Brain pericyte (primary cell): ENCODE results near the gene LINGO1.

ENCODE experiments used
- DNase-seq: peaks from one replicate; pipeline ENCODE4 v3.0.0-alpha.2; 2012; ENCODE audit warnings: low read depth, low spot score

The LINGO1 gene

DNA sequence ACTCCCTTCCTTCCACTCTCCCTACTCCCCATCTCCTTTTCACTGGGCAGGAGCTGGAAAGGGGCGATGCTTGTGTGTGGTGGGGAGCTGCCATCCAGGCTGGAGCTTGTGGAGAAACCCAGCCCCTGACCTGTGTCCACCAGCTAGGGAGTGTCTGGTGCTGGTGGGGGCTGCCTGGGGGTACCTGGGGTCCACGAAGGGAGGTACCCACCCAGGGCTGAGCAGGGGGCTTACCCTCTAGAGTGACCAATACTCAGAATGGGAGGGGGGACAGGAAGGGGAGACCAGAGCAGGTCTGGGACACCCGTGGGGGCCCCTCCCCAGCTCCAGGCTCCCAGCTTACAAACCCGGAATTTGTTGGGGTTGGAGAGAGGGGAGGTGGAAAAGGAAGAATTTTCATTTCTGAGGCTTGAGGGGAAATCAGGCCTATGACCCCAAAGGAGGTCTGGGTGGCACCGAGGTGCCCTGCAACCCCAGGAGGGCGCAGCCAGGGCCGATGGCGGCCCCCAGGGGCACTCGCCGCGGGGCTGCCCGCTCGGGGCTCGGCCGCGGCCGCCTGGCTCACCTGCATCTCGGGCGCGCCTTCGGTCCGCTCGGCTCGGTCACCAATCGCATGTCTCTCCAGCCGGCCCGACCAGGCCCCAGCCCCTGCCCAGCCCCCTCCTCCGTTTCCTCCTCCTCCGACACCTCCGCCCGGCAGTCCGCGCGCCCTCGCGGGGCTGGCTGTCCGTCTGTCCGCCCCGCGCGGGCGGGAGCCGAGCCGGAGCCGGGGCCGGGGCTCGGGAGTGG lies 773 bp downstream of the LINGO1 start:
- DNase-seq: no peak

DNA sequence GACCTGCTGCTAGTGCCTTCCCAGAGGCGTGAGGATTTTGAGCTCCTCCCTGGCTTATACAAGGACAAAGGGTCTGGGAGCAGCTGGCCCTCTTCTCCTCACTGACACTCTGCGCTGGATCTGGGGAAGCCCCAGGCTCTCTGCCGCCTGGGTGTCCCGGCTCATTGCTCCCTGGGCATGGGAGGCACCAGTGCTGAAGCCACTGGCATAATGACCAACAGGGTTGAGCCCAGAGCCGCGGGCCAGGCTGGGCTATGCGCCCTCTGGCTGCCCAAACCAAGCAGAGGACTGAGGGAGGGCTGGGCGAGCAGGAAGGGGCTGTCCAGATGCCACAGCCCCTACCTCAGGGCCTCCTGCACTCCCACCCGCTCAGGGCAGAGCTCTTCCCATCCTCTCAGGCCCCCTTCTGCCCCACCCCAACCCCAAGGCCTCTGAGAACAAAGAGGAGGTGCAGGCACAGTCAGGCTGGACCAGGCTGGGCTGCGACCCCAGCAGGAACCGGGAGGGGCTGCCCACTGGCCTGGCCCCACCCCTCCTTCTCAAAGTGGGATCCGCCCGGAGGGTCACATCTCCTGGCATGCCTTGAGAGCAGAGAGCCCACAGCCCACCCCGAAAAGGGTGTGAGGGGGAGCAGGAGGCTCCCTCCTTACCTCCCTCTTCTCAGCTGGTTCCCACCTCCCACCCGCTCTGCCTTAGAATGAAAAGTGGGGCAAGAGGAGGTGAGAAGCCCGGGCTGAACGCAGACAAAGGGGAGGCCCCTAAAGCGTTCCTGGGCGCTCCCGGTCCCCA lies 1.6 kb downstream of the LINGO1 start:
- no peak for DNase-seq

DNA sequence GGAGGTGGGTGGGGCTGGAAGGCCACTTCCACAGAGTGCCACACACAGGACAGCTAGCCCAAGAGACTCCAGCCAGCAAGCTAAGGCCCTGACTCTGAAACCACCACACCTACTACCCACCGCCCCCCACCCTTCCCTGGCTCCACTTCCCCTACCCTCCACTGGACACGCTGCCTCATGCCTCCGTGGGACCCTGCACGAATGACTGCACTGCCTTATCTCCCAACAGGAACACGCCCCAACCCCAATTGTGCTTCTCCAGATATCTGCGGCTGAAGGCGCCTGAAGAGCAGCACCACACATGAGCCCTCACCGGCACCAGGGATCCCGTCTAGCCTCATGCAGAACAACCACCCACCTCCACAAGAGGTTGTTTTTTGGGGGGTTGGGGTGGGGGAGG lies 2.7 kb downstream of the LINGO1 start:
- no peak for DNase-seq

DNA sequence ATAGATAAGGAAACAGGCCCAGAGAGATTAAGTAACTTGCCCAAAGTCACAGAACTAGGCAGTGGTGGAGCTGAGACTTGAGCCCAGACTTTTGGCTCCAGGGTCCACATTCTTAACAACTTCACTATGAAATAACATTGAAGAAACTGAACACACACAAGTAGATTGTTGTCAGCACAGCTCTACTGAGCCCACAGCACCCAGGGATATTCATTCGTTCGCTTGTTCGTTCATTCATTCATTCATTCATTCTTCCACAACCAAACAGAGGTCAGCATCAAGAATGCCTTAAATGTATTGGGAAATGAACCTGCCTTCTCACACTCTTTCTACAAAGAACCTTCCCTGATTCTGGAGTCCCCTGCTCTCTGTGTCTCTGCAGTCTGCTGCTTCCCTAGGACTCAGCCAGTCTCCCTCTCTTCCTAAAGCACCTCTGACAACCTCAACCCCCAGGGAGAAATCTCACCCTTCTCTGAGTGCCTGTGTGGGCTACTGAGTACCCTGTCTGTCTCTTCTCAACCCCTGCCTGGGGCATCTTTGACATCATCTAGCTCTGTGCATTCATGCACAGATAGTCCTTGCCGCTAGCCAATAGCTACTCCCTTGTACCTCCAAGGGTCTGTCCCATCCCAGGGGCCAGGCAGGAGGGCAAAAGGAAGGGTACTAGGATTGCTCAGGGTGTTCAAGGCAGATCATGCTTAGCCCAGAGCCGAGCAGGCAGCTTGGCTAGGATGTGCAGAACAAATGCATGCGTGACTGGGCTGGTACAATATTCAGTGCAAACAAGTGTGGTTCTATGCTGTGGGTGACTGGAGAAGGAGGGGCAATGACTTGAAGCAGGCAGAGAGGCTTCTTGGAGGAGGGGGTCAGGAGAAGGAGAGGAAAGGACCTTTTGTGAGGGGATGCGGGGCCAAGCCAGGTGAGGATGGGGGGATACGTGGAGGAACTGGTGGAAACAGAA lies 3.4 kb downstream of the LINGO1 start:
- DNase-seq: no peak

DNA sequence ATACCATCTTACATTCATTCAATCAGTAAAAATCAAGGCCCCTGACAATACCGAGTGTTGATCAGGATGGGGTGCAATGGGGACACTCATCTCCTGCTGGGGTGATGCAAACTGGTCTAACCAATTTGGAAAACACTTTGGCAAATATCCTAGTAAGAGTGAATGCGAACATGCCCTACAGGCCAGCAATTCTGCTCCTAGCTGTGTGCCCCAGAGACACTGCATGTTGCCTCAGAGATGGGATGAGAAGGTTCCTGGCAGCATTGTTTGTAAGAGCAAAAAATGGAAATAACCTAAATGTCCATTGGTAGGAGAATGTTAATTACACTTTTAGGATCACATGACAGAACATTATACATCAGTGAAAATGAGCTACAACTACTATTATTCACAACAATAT lies 4.7 kb downstream of the LINGO1 start:
- no peak for DNase-seq

DNA sequence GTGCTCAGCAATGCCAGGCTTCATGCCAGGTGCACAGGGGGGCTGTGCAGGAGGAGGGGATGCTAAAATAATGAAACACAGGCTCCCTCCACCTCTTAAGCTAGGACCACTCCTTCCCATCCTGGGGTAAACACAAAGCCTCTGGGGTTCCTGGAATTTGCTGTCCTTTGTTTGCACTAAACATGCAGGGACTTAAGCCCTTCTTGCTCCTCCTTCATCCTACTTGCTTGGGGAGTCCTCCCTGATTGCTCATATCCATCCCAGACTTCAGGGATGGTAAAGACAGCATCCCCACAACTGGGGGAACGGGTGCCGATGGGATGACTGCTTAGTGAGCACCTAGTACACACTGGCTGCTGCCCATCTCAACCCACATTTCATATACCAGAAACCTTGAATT lies 5.1 kb downstream of the LINGO1 start:
- no peak for DNase-seq

DNA sequence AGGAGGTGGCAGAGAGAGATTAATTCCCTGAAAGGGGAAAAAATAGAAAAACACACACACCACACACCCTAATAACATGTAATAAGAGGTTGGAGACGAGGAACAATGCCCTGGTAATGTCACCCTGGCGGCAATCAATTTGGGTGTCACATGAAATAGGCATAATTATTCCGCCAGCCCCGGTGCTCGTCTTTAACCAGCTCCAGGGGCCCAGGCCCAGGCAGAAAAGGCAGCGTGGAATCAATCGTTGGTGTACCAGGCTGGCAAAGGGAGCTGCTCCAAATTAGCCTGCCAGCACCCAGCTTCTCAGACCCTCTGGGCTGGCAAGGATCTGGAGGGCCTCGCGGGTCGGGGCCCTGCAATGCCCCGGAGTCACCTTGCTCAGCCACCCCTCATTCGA lies 5.6 kb downstream of the LINGO1 start:
- DNase-seq: no peak

DNA sequence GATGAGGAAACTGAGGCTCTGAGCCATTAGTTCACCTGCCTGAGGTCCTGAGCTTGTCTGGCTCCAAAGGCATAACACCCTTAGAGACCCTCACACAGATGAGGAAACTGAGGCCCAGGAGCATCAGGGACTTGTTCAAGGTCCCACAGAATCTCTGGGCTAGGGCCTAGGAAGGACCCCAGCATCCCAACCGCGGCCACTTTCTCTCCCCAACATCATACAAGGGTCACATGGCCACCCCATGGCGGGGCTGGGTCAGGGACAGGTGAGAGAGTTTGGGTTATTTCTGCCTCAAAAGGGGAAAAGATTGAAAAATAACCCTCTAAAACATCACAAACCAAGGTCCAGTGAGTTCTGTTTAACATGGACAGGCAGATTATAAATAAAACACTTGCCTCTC lies 6.7 kb downstream of the LINGO1 start:
- DNase-seq: no peak

DNA sequence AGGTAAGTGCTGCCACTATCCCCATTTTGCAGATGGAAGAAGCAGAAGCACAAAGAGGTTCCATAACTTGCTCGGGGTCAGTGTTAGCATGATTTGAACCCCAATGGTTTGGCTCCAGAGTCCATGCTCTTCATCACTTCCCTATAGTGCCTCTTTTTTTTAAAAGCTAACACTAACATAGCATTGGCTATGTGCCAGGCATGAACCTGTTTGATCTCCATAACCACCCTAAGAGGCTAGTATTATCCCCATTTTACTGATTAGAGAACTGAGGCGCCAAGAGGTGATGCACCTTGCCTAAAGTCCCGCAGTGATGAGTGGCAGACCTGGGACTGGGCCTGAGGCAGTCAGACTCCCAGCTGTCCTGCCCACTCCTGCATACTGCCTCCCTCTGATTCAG lies 7.3 kb downstream of the LINGO1 start:
- DNase-seq: no peak

DNA sequence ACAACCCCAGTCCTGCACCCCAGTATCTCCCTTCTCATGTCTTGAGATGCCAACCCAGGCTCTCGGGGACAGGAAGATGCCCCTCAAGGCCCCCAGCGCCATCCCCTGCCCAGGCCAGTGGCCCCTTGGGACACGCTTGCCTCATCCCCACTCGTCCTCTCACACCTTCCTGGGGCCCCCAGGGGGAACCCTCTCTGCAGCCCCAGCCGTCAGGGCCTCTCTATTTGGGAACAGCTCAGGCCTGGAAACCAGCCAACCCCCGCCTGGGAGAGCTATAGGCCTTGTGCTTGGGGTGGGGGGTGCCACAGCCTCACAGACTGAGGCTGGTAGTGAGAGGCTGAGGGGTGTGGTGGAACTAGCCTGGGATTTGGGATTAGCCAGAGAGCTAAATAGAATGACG lies 7.8 kb downstream of the LINGO1 start:
- DNase-seq: no peak

DNA sequence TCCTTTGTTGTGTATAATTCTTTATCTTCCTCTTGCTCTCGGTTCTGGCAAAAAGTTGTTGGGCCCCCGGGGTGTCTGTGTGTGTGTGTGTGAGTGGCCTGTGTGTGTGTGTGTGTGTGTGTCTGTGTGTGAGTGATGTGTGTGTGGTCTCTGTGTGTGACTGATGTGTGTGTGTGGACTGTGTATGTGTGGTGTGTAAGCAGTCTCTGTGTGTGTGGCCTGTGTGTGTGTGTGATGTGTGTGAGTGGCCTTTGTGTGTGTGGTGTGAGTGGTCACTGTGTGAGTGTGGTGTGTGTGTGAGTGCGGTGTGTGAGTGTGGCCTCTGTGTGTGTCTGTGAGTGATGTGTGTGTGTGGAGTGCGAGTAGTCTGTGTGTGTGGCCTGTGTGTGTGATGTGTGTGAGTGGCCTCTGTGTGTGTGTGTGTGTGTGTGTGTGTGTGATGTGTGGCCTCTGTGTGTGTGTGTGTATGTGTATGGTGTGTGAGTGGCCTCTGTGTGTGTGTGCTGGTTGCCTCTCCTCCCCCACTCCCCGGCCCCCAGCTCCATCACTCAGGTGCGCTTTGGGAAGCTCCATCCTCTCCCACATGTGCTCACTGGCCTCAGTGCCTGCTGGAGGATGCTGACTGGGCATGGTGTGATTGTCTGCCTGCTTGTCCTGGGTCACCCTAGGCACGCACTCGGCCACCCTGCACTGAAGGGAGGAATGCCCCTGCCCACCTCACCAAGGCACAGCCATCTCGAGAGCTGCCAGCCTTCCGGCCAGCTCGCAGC lies 8.8 kb downstream of the LINGO1 start:
- no peak for DNase-seq

DNA sequence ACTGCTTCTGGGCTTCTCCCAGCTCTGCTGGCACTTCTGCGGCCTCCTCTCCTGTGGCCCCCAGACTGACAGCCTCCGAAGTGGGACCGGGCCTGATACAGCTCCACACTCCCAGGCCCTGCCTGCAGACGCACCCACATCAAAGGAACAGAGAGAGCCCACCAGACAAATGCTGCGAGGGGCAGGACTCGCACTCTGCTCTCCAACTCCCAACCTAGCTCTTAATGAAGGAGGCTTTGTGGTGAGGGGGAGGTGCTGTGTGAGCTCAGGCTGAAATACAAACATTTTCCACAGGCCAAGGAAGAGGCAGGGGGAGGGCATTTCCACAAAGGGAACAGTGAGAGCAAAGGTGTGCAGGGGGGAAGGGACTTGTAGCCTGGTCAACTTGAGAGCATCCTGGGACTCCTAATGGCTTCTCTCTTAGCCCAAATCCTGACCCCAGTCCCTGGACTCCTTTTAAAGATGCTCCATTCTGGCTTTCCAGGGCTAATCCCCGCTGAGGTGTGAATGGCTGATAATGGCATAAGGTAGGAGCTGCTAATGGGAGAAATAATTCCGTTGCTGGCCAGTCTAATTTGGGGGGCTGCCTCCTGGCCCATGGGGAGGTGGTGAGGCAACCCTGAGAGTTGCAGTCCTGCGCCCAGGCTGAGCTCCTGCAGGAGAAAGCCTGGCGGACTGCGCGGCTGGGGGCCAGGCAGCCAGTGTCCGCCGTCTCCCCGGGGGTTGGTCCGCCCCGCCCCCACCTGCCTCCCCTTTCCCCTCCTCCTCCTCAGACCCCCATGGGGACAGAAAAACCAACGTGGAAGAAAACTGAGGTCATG lies 9.6 kb downstream of the LINGO1 start:
- DNase-seq: no peak

DNA sequence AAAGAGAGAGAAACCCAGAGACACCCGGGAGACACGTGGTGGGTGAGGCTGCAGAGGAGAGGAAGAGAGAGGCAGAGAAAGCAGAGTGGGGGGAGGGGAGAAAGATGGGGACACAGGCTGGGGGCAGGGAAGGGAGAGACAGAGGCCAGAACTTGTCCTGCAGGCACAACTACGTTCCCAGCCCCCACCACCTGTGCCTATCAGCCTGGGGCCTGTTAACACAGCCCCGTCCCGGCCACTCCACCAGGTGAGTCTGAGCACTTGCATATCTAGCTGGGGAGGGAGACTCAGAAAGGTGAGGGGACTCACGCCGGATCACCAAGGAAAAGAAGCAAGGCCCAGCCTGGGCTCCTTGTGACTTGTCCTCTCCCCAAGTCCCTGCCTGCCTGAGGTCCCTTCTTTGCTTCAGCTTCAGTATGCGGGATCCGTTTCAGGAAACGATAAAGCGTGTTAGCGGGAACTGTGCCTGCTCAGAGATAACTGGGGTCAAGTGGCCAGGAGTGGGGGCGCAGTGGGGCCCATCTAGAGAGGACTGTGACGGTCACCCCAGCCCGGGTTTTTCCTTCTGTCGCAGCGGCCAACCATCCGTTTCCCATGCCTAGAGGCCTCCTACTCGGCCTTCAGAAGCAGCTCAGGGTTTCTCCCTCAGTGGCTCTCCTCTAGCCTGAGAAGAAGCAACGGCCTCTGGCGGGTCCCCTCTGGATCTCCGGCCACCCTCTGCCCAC lies 10.3 kb downstream of the LINGO1 start:
- no peak for DNase-seq

DNA sequence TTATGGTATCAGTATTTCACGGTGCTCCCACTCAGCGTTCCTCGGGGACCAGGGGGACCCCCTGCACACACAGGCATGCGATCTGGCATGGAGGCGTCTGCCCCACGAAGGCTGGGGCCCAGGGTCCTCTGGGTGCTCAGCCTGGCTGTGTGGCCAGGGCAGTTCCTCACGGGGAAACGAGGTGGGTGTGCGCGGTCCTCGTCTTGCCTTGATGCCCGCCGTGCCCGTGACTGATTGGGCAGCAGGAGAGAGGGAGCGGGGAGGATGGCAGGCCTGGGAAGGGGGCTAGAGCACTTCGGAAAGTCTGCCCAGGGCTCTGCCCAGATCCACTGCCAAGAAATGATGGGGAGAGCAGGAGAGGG lies 10.9 kb downstream of the LINGO1 start:
- DNase-seq: no peak

DNA sequence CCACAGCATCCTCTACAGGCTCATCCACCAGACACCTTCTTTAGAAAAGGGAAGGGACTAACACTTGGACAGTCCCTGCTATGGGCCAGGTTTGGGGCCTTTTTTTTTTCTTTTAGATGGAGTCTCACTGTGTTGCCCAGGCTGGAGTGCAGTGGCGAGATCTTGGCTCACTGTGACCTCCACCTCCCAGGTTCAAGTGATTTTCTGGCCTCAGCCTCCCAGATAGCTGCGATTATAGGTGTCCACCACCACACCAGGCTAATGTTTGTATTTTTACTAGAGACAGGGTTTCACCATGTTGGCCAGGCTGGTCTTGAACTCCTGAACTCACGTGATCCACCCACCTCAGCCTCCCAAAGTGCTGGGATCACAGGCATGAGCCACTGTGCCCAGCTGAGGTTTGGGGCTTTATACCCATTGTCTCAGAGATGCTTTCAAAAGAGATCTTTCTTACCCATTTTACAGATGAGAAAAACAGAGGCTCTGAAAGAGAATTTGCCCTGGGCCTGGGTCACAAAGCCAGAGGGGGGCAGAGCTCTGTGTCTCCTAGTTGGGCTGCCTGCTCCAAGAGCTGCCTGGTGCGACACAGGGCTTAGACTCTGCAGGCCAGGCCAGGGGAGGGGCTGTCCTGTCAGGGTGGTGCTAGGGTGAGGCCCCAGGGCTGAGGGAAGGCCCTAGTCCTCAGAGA lies 11.6 kb downstream of the LINGO1 start:
- DNase-seq: no peak

DNA sequence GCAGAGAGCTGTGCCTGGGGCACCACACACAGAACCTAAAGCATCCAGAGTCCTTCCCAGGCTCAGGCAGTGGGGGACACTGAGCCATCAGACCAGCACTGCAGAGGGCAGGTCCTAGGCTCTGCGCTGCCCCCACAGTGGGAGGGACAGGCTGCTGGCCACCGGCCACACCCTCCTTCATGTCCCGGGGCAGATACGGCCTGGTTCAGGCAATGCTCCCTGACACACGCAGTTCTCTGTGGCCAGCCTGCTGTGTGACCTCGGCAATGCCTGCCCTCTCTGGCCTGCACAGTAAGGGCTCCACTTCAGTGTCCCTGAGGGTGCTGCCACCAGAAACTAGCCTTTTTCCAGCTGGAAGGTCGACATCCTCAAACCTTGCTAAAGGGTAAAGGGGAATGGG lies 12.4 kb downstream of the LINGO1 start:
- no peak for DNase-seq

DNA sequence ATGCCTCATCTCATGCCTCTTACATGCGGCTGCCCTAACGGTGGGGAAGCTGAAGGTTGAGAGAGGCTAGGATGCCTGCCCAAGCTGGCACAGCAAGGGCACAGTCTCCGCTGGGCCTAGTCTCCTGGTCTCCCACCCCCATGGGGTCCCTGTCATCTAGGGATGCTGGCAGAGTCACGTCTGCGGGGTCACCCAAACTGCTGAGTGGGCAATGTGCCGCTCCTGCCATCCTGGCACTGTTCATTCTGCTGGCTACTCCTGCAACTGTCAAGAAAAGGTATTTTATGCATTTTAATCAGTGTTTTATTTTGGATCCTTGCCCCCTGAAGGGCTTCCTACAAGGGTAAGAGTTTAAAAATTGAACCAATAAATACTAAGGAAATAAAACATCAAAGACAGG lies 12.8 kb downstream of the LINGO1 start:
- no peak for DNase-seq

DNA sequence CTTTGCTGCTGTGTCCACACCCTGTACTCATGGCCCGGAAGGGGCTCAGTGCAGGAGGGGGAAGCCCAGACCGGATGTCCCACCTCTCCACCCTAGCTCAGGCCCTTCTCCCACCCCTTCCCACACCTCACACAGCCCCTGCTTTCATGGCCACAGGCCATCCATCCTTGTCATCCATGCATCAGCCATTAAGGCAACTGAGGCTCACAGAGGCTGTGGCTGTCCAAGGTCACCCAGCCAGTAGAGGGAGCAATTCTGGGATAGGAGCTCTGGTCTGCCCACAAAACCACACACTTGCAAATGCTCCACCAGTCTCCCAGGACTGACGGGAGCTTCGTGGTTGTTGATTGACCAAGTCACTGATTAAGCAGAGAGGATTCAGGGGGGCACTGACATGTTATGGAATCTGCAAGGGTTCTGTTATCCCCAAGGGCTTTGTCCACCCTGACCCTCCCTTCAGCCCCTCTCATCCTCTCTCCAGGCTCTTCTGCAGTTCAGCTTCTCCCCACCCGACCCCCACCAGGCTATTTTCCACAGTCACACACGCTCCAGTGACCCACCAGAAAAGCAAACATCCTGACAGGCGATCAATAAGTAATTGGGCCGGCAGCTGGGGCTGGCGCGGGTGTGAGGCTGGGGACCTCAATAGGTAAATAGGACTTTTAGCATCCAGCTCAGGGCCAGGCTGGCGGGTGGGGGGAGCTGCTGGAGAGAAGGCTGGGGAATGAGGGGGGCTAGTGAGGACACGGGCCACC lies 15.1 kb downstream of the LINGO1 start:
- DNase-seq: no peak

DNA sequence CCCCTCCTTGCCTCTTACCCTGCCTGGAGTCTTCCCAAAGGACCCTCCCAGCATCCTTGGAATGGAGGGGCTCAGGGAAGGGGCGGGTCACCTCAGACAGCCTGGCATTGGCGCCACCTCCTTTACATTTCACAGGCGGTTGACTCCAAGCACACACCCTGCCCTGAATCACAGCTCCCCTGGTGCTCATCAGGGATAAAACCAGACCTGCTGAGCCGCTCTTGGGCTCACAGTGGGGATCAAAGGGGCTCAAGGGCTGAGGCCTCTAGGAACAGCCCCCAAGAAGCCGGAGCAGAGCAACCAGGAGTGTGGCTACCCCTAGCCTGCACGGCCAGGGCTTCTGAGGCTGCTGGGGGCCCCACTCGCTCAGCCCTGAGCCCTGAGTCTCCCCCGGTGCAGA lies 16.6 kb downstream of the LINGO1 start:
- no peak for DNase-seq
